ENCODE measurements around the gene SIL1. TPM values are rescaled to one million over a fixed set of nuclear protein-coding genes. Genes with fewer than 3 reads are reported as not detected.

Gene SIL1
- total and polyA plus RNA-seq, 9 of the 15 experiments (the other 6 are each of a cell fraction or from before 2014, with no cell fraction given) = 1.3 to 30.5 (median 18.1) TPM

DNA sequence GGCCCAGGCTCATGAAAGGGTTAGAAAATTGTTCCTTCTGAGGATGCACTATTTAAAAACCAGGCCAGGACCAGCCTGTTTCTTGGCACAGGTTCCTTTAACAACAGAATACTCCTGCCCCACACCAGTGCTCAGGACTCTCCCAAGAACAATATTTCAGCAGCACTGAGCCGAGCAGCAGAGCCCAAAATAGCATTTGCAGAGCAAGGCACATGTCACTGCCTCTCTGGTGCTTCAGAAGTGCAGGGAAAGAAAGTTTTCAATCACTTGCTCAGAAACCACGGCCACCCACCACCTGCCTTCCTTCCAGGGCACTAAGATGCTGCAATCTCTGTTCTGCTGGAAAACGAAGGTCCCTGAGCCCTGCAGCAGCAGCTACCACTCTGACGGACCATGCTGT is 77.6 kb downstream of the SIL1 start:
- in situ Hi-C loops (cut with MboI) (no loop called here), intact Hi-C loops (cut with micrococcal nuclease) (no loop called here)
- Histone ChIP-seq H3K4me3 (no peak overlapping the region), H3K9me3 (replicated peaks; ENCODE audit: control insufficient read depth, insufficient read depth, low read depth, low read length) (no peaks in the 10 kb centered on the region), H2AFZ (ENCODE audit: low read depth, low read length) (no peak overlapping the region), H3K79me2 (ENCODE audit: control insufficient read depth, insufficient read depth, low read length) (no peaks in the 10 kb centered on the region), H3K9me1 (ENCODE audit: control insufficient read depth, insufficient read depth, low read length) (no peaks in the 10 kb centered on the region), H3K9ac (ENCODE audit: insufficient read depth in 1 of 2, low read depth in 2 of 2, low read length in 2 of 2) (no peak overlapping the region), H3K36me3 (ENCODE audit: control insufficient read depth, insufficient read depth, low read length) (peaks cover 14% of the 10 kb centered on the region; the same call in 2 of the 3 replicates), H3K4me1 (replicated peaks in 1 of 2; ENCODE audit: control insufficient read depth in 2 of 2, insufficient read depth in 2 of 2, low read length in 2 of 2) (no peaks in the 10 kb centered on the region), H3K4me2 (ENCODE audit: insufficient read depth, low read length) (no peak overlapping the region), H3K27me3 (ENCODE audit: control insufficient read depth in 2 of 2, insufficient read depth in 2 of 2, low read length in 2 of 2) (no peaks in the 10 kb centered on the region), H3K27ac (ENCODE audit: extremely low read depth, low read depth, low read length) (no peak overlapping the region), H4K20me1 (replicated peaks; ENCODE audit: control insufficient read depth, insufficient read depth, low read length) (no peaks in the 10 kb centered on the region)
- POLR2A ChIA-PET = no interaction called here
- CTCF ChIA-PET (ENCODE audit: low intra/inter-chr PET ratio) = no interaction called here
- TF ChIP-seq ZNF589 (CRISPR knock-in tag; IDR thresholded peaks at IDR 0.05; ENCODE audit: low read depth) (no peak), RBM39 (optimal IDR thresholded peaks at IDR 0.05; ENCODE audit: low read depth, low read length) (no peak), FOXP1 (CRISPR knock-in tag; IDR thresholded peaks at IDR 0.05) (no peak), RBM34 (IDR thresholded peaks at IDR 0.05; ENCODE audit: borderline replicate concordance, insufficient read depth, low read length) (no peak), SMAD2 (IDR thresholded peaks at IDR 0.05; ENCODE audit: low read depth, low read length) (no peak), ZNF518B (CRISPR knock-in tag; IDR thresholded peaks at IDR 0.05) (no peak), ZNF23 (CRISPR knock-in tag; IDR thresholded peaks at IDR 0.05) (no peak), ZNF224 (CRISPR knock-in tag; IDR thresholded peaks at IDR 0.05) (no peak), ESRRA (IDR thresholded peaks at IDR 0.05; ENCODE audit: borderline replicate concordance, low read depth) (no peak)
- ATAC-seq (no peak), DNase-seq (ENCODE audit: extremely low read depth in 1 of 4, low spot score in 3 of 4) (no peak), FAIRE-seq (no peak)
- 66% methylated on average over 4 of the region's 4 CpGs for WGBS (ENCODE audit: insufficient coverage, low coverage, missing lambda C conversion rate)
- no TSS peak for BruUV-seq (replicated peaks)
